IMR-90 (cell line): ENCODE measurements around the gene ZNF23. TPM values are rescaled to one million over a fixed set of nuclear protein-coding genes. Genes with fewer than 3 reads are reported as not detected.

Source experiments
- ATAC-seq: fragments of 200-7000 bp; cut with Tn5 transposase; 2 replicates; pipeline ENCODE4 v1.9.1; 2020; ENCODE audit warnings: low read depth, mild to moderate bottlenecking, moderate library complexity
- BruUV-seq: library from RNA; stranded (reverse); fragments of 400-500 nt; replicated peaks from 2 replicates; lab custom pipeline; 2021; lab: Mats Ljungman, UMichigan
- CTCF ChIA-PET: fragments of 300-600 bp; formaldehyde crosslinking; extraction: SDS; loops from one replicate; lab custom pipeline; 2021; ENCODE audit warnings: antibody characterized with exemption; lab: Yijun Ruan, JAX
- POLR2A ChIA-PET: fragments of 300-600 bp; sonication (Branson Sonifier 250); formaldehyde crosslinking; loops from one replicate; lab custom pipeline; 2022; ENCODE audit warnings: antibody characterized with exemption; ENCODE audit not compliant: unreplicated experiment; lab: Charles Lee
- DNase-seq: peaks from one replicate; pipeline ENCODE4 v3.0.0; 2013
- H2AFZ ChIP-seq: replicated peaks from 2 replicates; pipeline ENCODE3; 2013; ENCODE audit warnings: low read length, mild to moderate bottlenecking; ENCODE audit not compliant: poor library complexity
- H2AK5ac ChIP-seq: 2 replicates; pipeline ENCODE4 v1.6.1; 2013; ENCODE audit warnings: low read depth, low read length, inconsistent platforms
- H2AK9ac ChIP-seq: replicated peaks from 2 replicates; pipeline ENCODE3; 2013; ENCODE audit warnings: mild to moderate bottlenecking, low read depth, low read length, moderate library complexity; ENCODE audit not compliant: poor library complexity
- H2BK120ac ChIP-seq: 2 replicates; pipeline ENCODE4 v1.6.1; 2013; ENCODE audit warnings: low read depth, low read length, inconsistent platforms
- H2BK15ac ChIP-seq: 3 replicates; pipeline ENCODE4 v1.6.1; 2013; ENCODE audit warnings: low read depth, low read length, inconsistent platforms
- H2BK20ac ChIP-seq: 2 replicates; pipeline ENCODE4 v1.6.1; 2013; ENCODE audit warnings: low read depth, mild to moderate bottlenecking, inconsistent platforms, low read length, moderate library complexity
- H2BK5ac ChIP-seq: 2 replicates; pipeline ENCODE4 v1.6.1; 2013; ENCODE audit warnings: mild to moderate bottlenecking, low read depth, low read length, inconsistent platforms; ENCODE audit not compliant: poor library complexity, severe bottlenecking
- H3K14ac ChIP-seq: replicated peaks from 2 replicates; pipeline ENCODE4 v1.6.1; 2013; ENCODE audit warnings: low read depth, low read length, inconsistent platforms
- H3K18ac ChIP-seq: 2 replicates; pipeline ENCODE4 v1.6.1; 2013; ENCODE audit warnings: low read depth, low read length, control low read depth
- H3K23ac ChIP-seq: 2 replicates; pipeline ENCODE4 v1.6.1; 2013; ENCODE audit warnings: low read depth, low read length, inconsistent platforms
- H3K27ac ChIP-seq: 2 replicates; pipeline ENCODE4 v1.5.1; 2013; ENCODE audit warnings: mild to moderate bottlenecking, control low read depth, low read length; ENCODE audit not compliant: insufficient read depth
- H3K27me3 ChIP-seq: 2 replicates; pipeline ENCODE4 v1.6.1; 2013; ENCODE audit warnings: low read length; ENCODE audit not compliant: control insufficient read depth, insufficient read depth
- H3K36me3 ChIP-seq: 2 replicates; pipeline ENCODE4 v1.6.1; 2013; ENCODE audit warnings: low read length, mixed read lengths; ENCODE audit not compliant: control insufficient read depth, insufficient read depth
- H3K4ac ChIP-seq: 2 replicates; pipeline ENCODE4 v1.6.1; 2013; ENCODE audit warnings: low read depth, low read length, inconsistent platforms
- H3K4me1 ChIP-seq: 2 replicates; pipeline ENCODE4 v1.6.1; 2013; ENCODE audit warnings: low read length, mixed read lengths; ENCODE audit not compliant: control insufficient read depth, insufficient read depth
- H3K4me2 ChIP-seq: 2 replicates; pipeline ENCODE4 v1.6.1; 2013; ENCODE audit warnings: low read depth, mild to moderate bottlenecking, control low read depth, low read length, moderate library complexity
- H3K4me3 ChIP-seq: 2 replicates; pipeline ENCODE4 v1.5.1; 2013; ENCODE audit warnings: low read depth, mild to moderate bottlenecking, control low read depth, low read length, moderate library complexity; ENCODE audit not compliant: insufficient read depth
- H3K56ac ChIP-seq: 2 replicates; pipeline ENCODE4 v1.6.1; 2013; ENCODE audit warnings: low read length, inconsistent platforms; ENCODE audit not compliant: insufficient read depth; ENCODE audit errors: extremely low read depth
- H3K79me1 ChIP-seq, 2 experiments: 2 replicates each; pipeline ENCODE4 v1.6.1; 2013; ENCODE audit warnings: low read length in 2 of 2, inconsistent platforms in 1 of 2, low read depth in 1 of 2
- H3K9ac ChIP-seq: 2 replicates; pipeline ENCODE4 v1.6.1; 2013; ENCODE audit warnings: low read depth, low read length, control low read depth
- H3K9me1 ChIP-seq: 2 replicates; pipeline ENCODE4 v1.6.1; 2013; ENCODE audit warnings: low read length, inconsistent platforms; ENCODE audit not compliant: insufficient read depth
- H3K9me3 ChIP-seq: 2 replicates; pipeline ENCODE4 v1.6.1; 2013; ENCODE audit warnings: low read length; ENCODE audit not compliant: control insufficient read depth, insufficient read depth
- H4K20me1 ChIP-seq: 2 replicates; pipeline ENCODE4 v1.6.1; 2013; ENCODE audit warnings: low read length, inconsistent platforms; ENCODE audit not compliant: insufficient read depth
- H4K5ac ChIP-seq: 2 replicates; pipeline ENCODE4 v1.6.1; 2013; ENCODE audit warnings: mild to moderate bottlenecking, low read depth, low read length, control low read depth
- H4K8ac ChIP-seq, 2 experiments: 2 replicates each; pipeline ENCODE4 v1.6.1; 2013; ENCODE audit warnings: low read depth in 2 of 2, low read length in 2 of 2, control low read depth in 1 of 2, inconsistent platforms in 1 of 2
- H4K91ac ChIP-seq: 2 replicates; pipeline ENCODE4 v1.6.1; 2013; ENCODE audit warnings: low read depth, low read length, inconsistent platforms; ENCODE audit not compliant: insufficient read depth
- BHLHE40 ChIP-seq: fragments of 150-350 bp; IDR thresholded peaks from 2 replicates; pipeline ENCODE4 v1.6.1; 2016; ENCODE audit warnings: mild to moderate bottlenecking, low read depth, low read length
- CEBPB ChIP-seq: IDR thresholded peaks from 2 replicates; pipeline ENCODE4 v1.6.1; 2012; ENCODE audit warnings: low read depth, low read length, improper control_type of control experiment
- CHD1 ChIP-seq: IDR thresholded peaks from 2 replicates; pipeline ENCODE4 v1.6.1; 2012; ENCODE audit warnings: low read depth, low read length, improper control_type of control experiment
- ELK1 ChIP-seq: fragments of 150-350 bp; IDR thresholded peaks from 2 replicates; pipeline ENCODE4 v1.6.1; 2016; ENCODE audit warnings: low read depth, mild to moderate bottlenecking, low read length, moderate library complexity, borderline replicate concordance
- FOS ChIP-seq: fragments of 150-350 bp; IDR thresholded peaks from 2 replicates; pipeline ENCODE4 v1.6.1; 2016; ENCODE audit warnings: low read depth, low read length
- MAFK ChIP-seq: IDR thresholded peaks from 2 replicates; pipeline ENCODE4 v1.6.1; 2012; ENCODE audit warnings: low read depth, low read length, improper control_type of control experiment
- MAZ ChIP-seq: IDR thresholded peaks from 2 replicates; pipeline ENCODE4 v1.6.1; 2012; ENCODE audit warnings: low read depth, mild to moderate bottlenecking, low read length, improper control_type of control experiment, moderate library complexity, borderline replicate concordance
- MXI1 ChIP-seq: IDR thresholded peaks from 2 replicates; pipeline ENCODE4 v1.6.1; 2012; ENCODE audit warnings: low read depth, mild to moderate bottlenecking, low read length, moderate library complexity, borderline replicate concordance
- NFE2L2 ChIP-seq: fragments of 150-350 bp; IDR thresholded peaks from 2 replicates; pipeline ENCODE4 v1.6.1; 2016; ENCODE audit warnings: low read depth, mild to moderate bottlenecking, low read length
- POLR2A ChIP-seq: IDR thresholded peaks from 2 replicates; pipeline ENCODE4 v1.6.1; 2012; ENCODE audit warnings: mild to moderate bottlenecking, low read depth, low read length
- RAD21 ChIP-seq: IDR thresholded peaks from 2 replicates; pipeline ENCODE4 v1.6.1; 2012; ENCODE audit warnings: low read length, improper control_type of control experiment
- RCOR1 ChIP-seq: IDR thresholded peaks from 2 replicates; pipeline ENCODE4 v1.6.1; 2012; ENCODE audit warnings: mild to moderate bottlenecking, low read length, improper control_type of control experiment; ENCODE audit not compliant: insufficient replicate concordance
- RFX5 ChIP-seq: IDR thresholded peaks from 2 replicates; pipeline ENCODE4 v1.8.0; 2012; ENCODE audit warnings: low read depth, mild to moderate bottlenecking, low read length, moderate library complexity
- SMC3 ChIP-seq: fragments of 150-350 bp; IDR thresholded peaks from 2 replicates; pipeline ENCODE4 v1.6.1; 2016; ENCODE audit warnings: low read depth, mild to moderate bottlenecking, antibody characterized with exemption, low read length, moderate library complexity
- USF2 ChIP-seq: fragments of 150-350 bp; IDR thresholded peaks from 2 replicates; pipeline ENCODE4 v1.6.1; 2017; ENCODE audit warnings: mild to moderate bottlenecking, antibody characterized with exemption, low read length, low read depth
- WGBS, 2 experiments: methylation state at CpG; one replicate each; pipeline versions ENCODE4 v1.1.5 to v1.1.7; 2013; ENCODE audit warnings: missing lambda C conversion rate in 2 of 2; ENCODE audit not compliant: insufficient read length in 1 of 2; ENCODE audit errors: extremely low coverage in 2 of 2; 5-methylcytosine and 5-hydroxymethylcytosine counted together
- dilution Hi-C: fragments of 300-500 bp; cut with HindIII; formaldehyde crosslinking; loops from one replicate; pipeline ENCODE4 v1.14.3; 2018; ENCODE audit warnings: low sequenced_read_pairs; ENCODE audit not compliant: unreplicated experiment
- in situ Hi-C: fragments of 300-500 bp; cut with MboI; formaldehyde crosslinking; loops from 3 replicates; pipeline ENCODE4 v1.14.3; 2019; ENCODE audit warnings: low sequenced_read_pairs, inconsistent platforms, mixed read lengths
- intact Hi-C: fragments of 100-400 bp; cut with micrococcal nuclease; formaldehyde crosslinking; loops from 2 replicates; pipeline ENCODE4 v1.10.0; 2022
- polyA plus RNA-seq, 3 experiments: library from polyadenylated mRNA; depleted of rRNA; stranded (reverse); fragments of >200 nt; gene quantifications; 2 replicates each; pipeline ENCODE4 v1.2.3, GENCODE V29; 2012; ENCODE audit warnings: low replicate concordance in 1 of 3
- total RNA-seq: library from RNA; depleted of rRNA; stranded (reverse); fragments of >200 nt; gene quantifications from 2 replicates; pipeline ENCODE4 v1.2.3, GENCODE V29; 2012
- TF ChIP-seq, protein P1 (sequence below): conservative IDR thresholded peaks from 2 replicates; pipeline ENCODE4 v1.5.1; 2012; ENCODE audit warnings: mild to moderate bottlenecking, low read depth, low read length, improper control_type of control experiment

The ZNF23 gene
- total and polyA plus RNA-seq, 2 of the 4 experiments (the other 2 are of a cell fraction), result 7.5 to 8.8 TPM

- Histone ChIP-seq H2BK120ac (no peak overlapping the region), H2AK9ac (no peak overlapping the region), H2AK5ac (no peak overlapping the region), H4K91ac (no peak overlapping the region), H2AFZ (no peak overlapping the region), H2BK5ac (no peak overlapping the region), H3K79me1 (no peaks in the 10 kb centered on the region), H3K9me1 (no peaks in the 10 kb centered on the region), H3K18ac (no peak overlapping the region), H2BK15ac (no peak overlapping the region), H3K9me3 (no peaks in the 10 kb centered on the region), H4K8ac (no peak overlapping the region), H3K4ac (no peak overlapping the region), H3K4me2 (no peak overlapping the region), H3K4me3 (no peak overlapping the region), H3K56ac (no peak overlapping the region), H4K5ac (no peak overlapping the region), H3K23ac (no peak overlapping the region), H3K36me3 (no peaks in the 10 kb centered on the region), H4K20me1 (no peaks in the 10 kb centered on the region), H3K14ac (no peak overlapping the region), H3K27me3 (peaks cover 18% of the 10 kb centered on the region), H3K27ac (no peak overlapping the region), H2BK20ac (no peak overlapping the region), H3K9ac (no peak overlapping the region), H3K4me1 (no peaks in the 10 kb centered on the region)
- TF ChIP-seq RFX5 (no peak), MAZ (no peak), BHLHE40 (no peak), FOS (no peak), RAD21 (no peak), MXI1 (no peak), POLR2A (no peak), CEBPB (no peak), USF2 (no peak), SMC3 (no peak), ELK1 (no peak), CHD1 (no peak), NFE2L2 (no peak), RCOR1 (no peak), MAFK (no peak)
- TF ChIP-seq, protein P1, sequence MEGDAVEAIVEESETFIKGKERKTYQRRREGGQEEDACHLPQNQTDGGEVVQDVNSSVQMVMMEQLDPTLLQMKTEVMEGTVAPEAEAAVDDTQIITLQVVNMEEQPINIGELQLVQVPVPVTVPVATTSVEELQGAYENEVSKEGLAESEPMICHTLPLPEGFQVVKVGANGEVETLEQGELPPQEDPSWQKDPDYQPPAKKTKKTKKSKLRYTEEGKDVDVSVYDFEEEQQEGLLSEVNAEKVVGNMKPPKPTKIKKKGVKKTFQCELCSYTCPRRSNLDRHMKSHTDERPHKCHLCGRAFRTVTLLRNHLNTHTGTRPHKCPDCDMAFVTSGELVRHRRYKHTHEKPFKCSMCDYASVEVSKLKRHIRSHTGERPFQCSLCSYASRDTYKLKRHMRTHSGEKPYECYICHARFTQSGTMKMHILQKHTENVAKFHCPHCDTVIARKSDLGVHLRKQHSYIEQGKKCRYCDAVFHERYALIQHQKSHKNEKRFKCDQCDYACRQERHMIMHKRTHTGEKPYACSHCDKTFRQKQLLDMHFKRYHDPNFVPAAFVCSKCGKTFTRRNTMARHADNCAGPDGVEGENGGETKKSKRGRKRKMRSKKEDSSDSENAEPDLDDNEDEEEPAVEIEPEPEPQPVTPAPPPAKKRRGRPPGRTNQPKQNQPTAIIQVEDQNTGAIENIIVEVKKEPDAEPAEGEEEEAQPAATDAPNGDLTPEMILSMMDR, result no peak
- intact Hi-C loops (no loop called here), dilution Hi-C loops (no loop called here), in situ Hi-C loops (no loop called here)
- no peak for DNase-seq
- ChIA-PET POLR2A (no interaction called here), CTCF (no interaction called here)
- WGBS, 2 experiments, result no CpG with 5 or more reads among the region's 6 CpGs
- no peak for ATAC-seq
- BruUV-seq, result no TSS peak
Observed at GRCh38 chr16:71424626-71425025, 37.4 kb downstream of the ZNF23 start.
